Thyroid gland (tissue), 4 donors: ENCODE data around the gene LPP.

Experiments
- CTCF ChIP-seq, 6 experiments: fragments of 200-600 bp in 3 of 6; fragments of 450-650 bp in 3 of 6; sonication (generic) in 3 of 6; IDR thresholded peaks; one replicate each; pipeline ENCODE4 v1.5.1; 2016 to 2019; ENCODE audit warnings: antibody characterized with exemption in 6 of 6, mild to moderate bottlenecking in 2 of 6, inconsistent platforms in 1 of 6, moderate library complexity in 1 of 6
- POLR2A ChIP-seq, 2 donors: fragments of 450-650 bp; IDR thresholded peaks; one replicate each; pipeline ENCODE4 v1.6.1; 2017; ENCODE audit warnings: antibody characterized with exemption in 2 of 2, mild to moderate bottlenecking in 2 of 2, moderate library complexity in 1 of 2

DNA sequence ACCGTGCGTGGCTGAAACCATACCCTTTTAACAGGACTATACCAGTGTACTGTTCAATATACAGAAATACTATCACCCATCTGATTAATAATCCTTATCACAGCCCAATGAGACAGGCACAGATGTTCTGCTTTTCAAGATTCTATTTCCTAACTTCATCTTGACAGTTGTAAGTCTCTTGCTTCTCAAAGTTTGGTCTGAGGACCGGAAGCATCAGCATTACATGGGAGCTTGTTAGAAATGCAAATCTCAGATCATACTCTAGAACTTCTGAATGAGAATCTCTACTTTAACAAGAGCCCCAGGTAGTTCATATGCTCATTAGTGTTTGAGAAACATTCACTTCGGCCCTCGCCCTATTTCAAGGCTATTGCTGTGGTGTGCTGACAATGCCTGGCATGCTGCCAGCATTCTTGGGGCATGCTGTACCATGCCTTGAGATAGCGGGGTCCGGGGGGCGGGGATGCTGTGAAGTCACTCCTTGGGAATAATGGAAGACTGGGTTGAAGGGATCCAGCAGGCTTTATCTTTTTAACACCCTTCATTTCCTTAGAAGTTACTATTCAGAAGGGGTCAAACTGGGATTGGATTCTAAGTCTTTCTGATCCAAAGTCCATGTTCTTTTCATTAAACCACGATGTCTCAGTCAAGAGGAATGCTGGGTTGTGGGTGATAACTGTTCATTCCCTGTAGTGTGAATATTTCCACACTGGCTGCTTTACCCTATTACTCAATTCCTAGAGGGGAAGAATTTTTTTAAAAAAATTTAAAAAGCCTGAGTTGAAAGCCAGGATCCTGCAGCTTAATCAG, 194.7 kb downstream of the LPP start:
- TF ChIP-seq CTCF (IDR thresholded peaks at IDR 0.05) (no peak), POLR2A (IDR thresholded peaks at IDR 0.05) (no peak)
